ENCODE measurements around the gene SDC3. TPM values are rescaled to one million over a fixed set of nuclear protein-coding genes. Genes with fewer than 3 reads are reported as not detected.

SDC3 gene
- total RNA-seq, 4 donors from 2014 or later = 2.9 to 11.6 (median 5.1) TPM

- Histone ChIP-seq H3K4me3 (no peak overlapping the region), H3K27me3 (no peaks in the 10 kb centered on the region), H3K4me1 (peaks cover 5 to 47% (median 13%) of the 10 kb centered on the region in 3 donors), H3K9me3 (no peaks in the 10 kb centered on the region), H3K36me3 (no peaks in the 10 kb centered on the region), H3K27ac (peak overlapping the region in 1 of 4 donors; percentile 34)
- 87 to 93% methylated on average over 6 to 8 of the region's 10 CpGs for WGBS, 2 donors
- TF ChIP-seq POLR2A (IDR thresholded peaks at IDR 0.05) = no peak
- no peak for TF ChIP-seq CTCF (IDR thresholded peaks at IDR 0.05)
- intact Hi-C loops (cut with DNase I) = no loop called here
- DNase-seq = no peak
These were observed 10.3 kb downstream of the SDC3 start for GRCh38 chr1:30898031-30898815.

GRCh38 chr1:30896905-30897304, 11.7 kb downstream of the SDC3 start:
- intact Hi-C loops (cut with DNase I) = no loop called here
- peaks cover 0 to 38% (median 4%) of the 10 kb centered on the region in 3 donors for H3K4me1 ChIP-seq
- H3K27me3 ChIP-seq = no peaks in the 10 kb centered on the region
- peak overlapping the region in 3 of 4 donors; percentile 21 to 54 (median 47) for H3K27ac ChIP-seq
- H3K4me3 ChIP-seq = no peak overlapping the region
- no peak for DNase-seq
- H3K9me3 ChIP-seq = no peaks in the 10 kb centered on the region
- WGBS, 2 donors = 74 to 79% methylated on average over 2 of the region's 2 CpGs
- TF ChIP-seq CTCF (IDR thresholded peaks at IDR 0.05) (no peak), POLR2A (IDR thresholded peaks at IDR 0.05) (no peak)
- H3K36me3 ChIP-seq = no peaks in the 10 kb centered on the region

- Histone ChIP-seq H3K9me3 (no peaks in the 10 kb centered on the region), H3K36me3 (no peaks in the 10 kb centered on the region), H3K4me1 (peaks cover 0 to 33% (median 5%) of the 10 kb centered on the region in 3 donors), H3K27me3 (no peaks in the 10 kb centered on the region), H3K4me3 (no peak overlapping the region), H3K27ac (peak overlapping the region in 3 of 4 donors; percentile 47 to 76 (median 54))
- TF ChIP-seq POLR2A (IDR thresholded peaks at IDR 0.05) (no peak), CTCF (IDR thresholded peaks at IDR 0.05) (no peak)
- 73 to 77% methylated on average over 6 of the region's 6 CpGs for WGBS, 2 donors
- no peak for DNase-seq
- intact Hi-C loops (cut with DNase I) = no loop called here
These were observed 12.5 kb downstream of the SDC3 start for GRCh38 chr1:30895944-30896660.

GRCh38 chr1:30895382-30895943, 13.1 kb downstream of the SDC3 start:
- intact Hi-C loops (cut with DNase I) = no loop called here
- no peaks in the 10 kb centered on the region for H3K9me3 ChIP-seq
- no peak overlapping the region for H3K4me3 ChIP-seq
- peaks cover 0 to 35% (median 5%) of the 10 kb centered on the region in 3 donors for H3K4me1 ChIP-seq
- no peak for DNase-seq
- 56 to 63% methylated on average over 2 to 4 of the region's 6 CpGs for WGBS, 2 donors
- TF ChIP-seq POLR2A (IDR thresholded peaks at IDR 0.05) (no peak), CTCF (IDR thresholded peaks at IDR 0.05) (no peak)
- no peaks in the 10 kb centered on the region for H3K27me3 ChIP-seq
- H3K27ac ChIP-seq = peak overlapping the region in 3 of 4 donors; percentile 47 to 76 (median 54)
- no peaks in the 10 kb centered on the region for H3K36me3 ChIP-seq
